ENCODE measurements around the gene TRAPPC13.

DNA sequence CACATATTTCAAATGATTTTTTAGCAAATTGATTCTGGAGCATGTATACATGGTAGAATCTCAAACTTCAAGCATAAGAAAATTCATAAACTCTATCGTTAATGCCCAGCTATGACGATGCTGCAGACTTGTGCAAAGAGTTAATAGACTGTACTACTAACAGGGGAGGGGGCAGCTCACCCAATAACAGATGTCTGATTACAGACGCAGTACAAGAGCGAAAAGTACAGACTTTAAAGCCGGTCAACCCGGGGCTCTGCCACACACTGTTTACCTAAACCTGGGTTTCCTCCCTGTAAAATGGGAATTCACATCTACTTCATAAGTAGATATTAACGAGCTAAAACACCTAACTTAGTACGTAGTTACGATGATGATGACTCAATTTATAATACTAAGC is 1.3 kb upstream of the TRAPPC13 start:
- TF ChIP-seq, protein P1, sequence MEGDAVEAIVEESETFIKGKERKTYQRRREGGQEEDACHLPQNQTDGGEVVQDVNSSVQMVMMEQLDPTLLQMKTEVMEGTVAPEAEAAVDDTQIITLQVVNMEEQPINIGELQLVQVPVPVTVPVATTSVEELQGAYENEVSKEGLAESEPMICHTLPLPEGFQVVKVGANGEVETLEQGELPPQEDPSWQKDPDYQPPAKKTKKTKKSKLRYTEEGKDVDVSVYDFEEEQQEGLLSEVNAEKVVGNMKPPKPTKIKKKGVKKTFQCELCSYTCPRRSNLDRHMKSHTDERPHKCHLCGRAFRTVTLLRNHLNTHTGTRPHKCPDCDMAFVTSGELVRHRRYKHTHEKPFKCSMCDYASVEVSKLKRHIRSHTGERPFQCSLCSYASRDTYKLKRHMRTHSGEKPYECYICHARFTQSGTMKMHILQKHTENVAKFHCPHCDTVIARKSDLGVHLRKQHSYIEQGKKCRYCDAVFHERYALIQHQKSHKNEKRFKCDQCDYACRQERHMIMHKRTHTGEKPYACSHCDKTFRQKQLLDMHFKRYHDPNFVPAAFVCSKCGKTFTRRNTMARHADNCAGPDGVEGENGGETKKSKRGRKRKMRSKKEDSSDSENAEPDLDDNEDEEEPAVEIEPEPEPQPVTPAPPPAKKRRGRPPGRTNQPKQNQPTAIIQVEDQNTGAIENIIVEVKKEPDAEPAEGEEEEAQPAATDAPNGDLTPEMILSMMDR (conservative IDR thresholded peaks at IDR 0.05; ENCODE audit: low read depth, low read length), result no peak
- no peak for TF ChIP-seq POLR2A (IDR thresholded peaks at IDR 0.05; ENCODE audit: low read depth, low read length)
- no peak for TF ChIP-seq CEBPB (IDR thresholded peaks at IDR 0.05; ENCODE audit: low read depth, low read length)
- TF ChIP-seq BHLHE40 (IDR thresholded peaks at IDR 0.05; ENCODE audit: low read depth, low read length), result no peak
- no peak for TF ChIP-seq MXI1 (IDR thresholded peaks at IDR 0.05; ENCODE audit: borderline replicate concordance, low read depth, low read length)
